HepG2 (cell line): ENCODE results near the gene PRIMA1. TPM values are rescaled to one million over a fixed set of nuclear protein-coding genes. Genes with fewer than 3 reads are reported as not detected.

ENCODE experiments used
- CBFB ChIP-seq: sonication (generic); formaldehyde crosslinking; IDR thresholded peaks from 2 replicates; pipeline ENCODE4 v1.4.0; 2020; ENCODE audit warnings: missing genetic modification reagents
- NFKBIZ ChIP-seq: IDR thresholded peaks from 2 replicates; pipeline ENCODE4 v1.6.1; 2018; ENCODE audit warnings: missing genetic modification reagents, missing compliant biosample characterization
- TGIF2 ChIP-seq: IDR thresholded peaks from 2 replicates; pipeline ENCODE4 v1.6.1; 2016; ENCODE audit warnings: control low read depth, missing compliant biosample characterization
- ZKSCAN1 ChIP-seq: fragments of 150-350 bp; IDR thresholded peaks from 2 replicates; pipeline ENCODE4 v1.6.1; 2014; ENCODE audit warnings: low read length
- ZNF224 ChIP-seq: sonication (generic); formaldehyde crosslinking; IDR thresholded peaks from 2 replicates; pipeline ENCODE4 v1.5.0; 2020; ENCODE audit warnings: mild to moderate bottlenecking, missing genetic modification reagents
- ZNF253 ChIP-seq: sonication (generic); formaldehyde crosslinking; IDR thresholded peaks from 2 replicates; pipeline ENCODE4 v1.8.0; 2022; ENCODE audit warnings: mild to moderate bottlenecking, missing genetic modification reagents, borderline replicate concordance
- ZNF367 ChIP-seq: sonication (generic); formaldehyde crosslinking; IDR thresholded peaks from 2 replicates; pipeline ENCODE4 v1.4.0; 2020; ENCODE audit warnings: missing genetic modification reagents, borderline replicate concordance
- ZNF552 ChIP-seq: sonication (generic); formaldehyde crosslinking; IDR thresholded peaks from 2 replicates; pipeline ENCODE4 v1.9.0; 2022; ENCODE audit warnings: missing genetic modification reagents, mild to moderate bottlenecking, borderline replicate concordance
- ZNF75D ChIP-seq: sonication (generic); formaldehyde crosslinking; IDR thresholded peaks from 2 replicates; pipeline ENCODE4 v1.8.1; 2023; ENCODE audit warnings: missing genetic modification reagents, mild to moderate bottlenecking, borderline replicate concordance
- polyA plus RNA-seq, 8 experiments: library from polyadenylated mRNA; depleted of rRNA in 3 of 8; stranded (reverse) in 7 of 8; unstranded in 1 of 8; fragments of >200 nt; fragmentation: Illumina TruSeq in 4 of 8; extraction: Trizol in 4 of 8; gene quantifications; 2 replicates each; pipeline versions ENCODE4 v1.2.1 to v1.2.3, GENCODE V29; 2011 to 2016; ENCODE audit warnings: low read depth in 4 of 8, missing spikeins in 1 of 8, mixed read lengths in 1 of 8; ENCODE audit not compliant: insufficient read depth in 1 of 8
- total RNA-seq, 5 experiments: library from RNA; depleted of rRNA; stranded (reverse); fragments of >200 nt; fragmentation: Illumina TruSeq; extraction: Trizol; gene quantifications; 2 replicates each; pipeline ENCODE4 v1.2.3, GENCODE V29; 2016; ENCODE audit warnings: low read depth in 1 of 5
- TF ChIP-seq, protein P1 (sequence below), 2 experiments: fragments of 450-650 bp in 1 of 2; sonication (generic) in 1 of 2; formaldehyde crosslinking in 1 of 2; IDR thresholded peaks; 2 replicates each; pipeline versions ENCODE4 v1.6.1 to v1.8.0; 2016 to 2022; ENCODE audit warnings: antibody characterized with exemption in 1 of 2, mild to moderate bottlenecking in 1 of 2, missing genetic modification reagents in 1 of 2
- TF ChIP-seq, protein P2 (sequence below): sonication (generic); formaldehyde crosslinking; IDR thresholded peaks from 2 replicates; pipeline ENCODE4 v1.4.0; 2020; ENCODE audit warnings: missing genetic modification reagents, mild to moderate bottlenecking, borderline replicate concordance
- TF ChIP-seq, protein P3 (sequence below): sonication (generic); formaldehyde crosslinking; IDR thresholded peaks from 2 replicates; pipeline ENCODE4 v1.8.0; 2022; ENCODE audit warnings: missing genetic modification reagents, mild to moderate bottlenecking, moderate library complexity, borderline replicate concordance
- TF ChIP-seq, protein P4 (sequence below): conservative IDR thresholded peaks from 2 replicates; pipeline ENCODE4 v1.6.1; 2018; ENCODE audit warnings: missing genetic modification reagents

PRIMA1 gene
- total and polyA plus RNA-seq, 2 of the 13 experiments (the other 11 are each of a cell fraction or from before 2014, with no cell fraction given) = 2.4 to 3.2 TPM

DNA sequence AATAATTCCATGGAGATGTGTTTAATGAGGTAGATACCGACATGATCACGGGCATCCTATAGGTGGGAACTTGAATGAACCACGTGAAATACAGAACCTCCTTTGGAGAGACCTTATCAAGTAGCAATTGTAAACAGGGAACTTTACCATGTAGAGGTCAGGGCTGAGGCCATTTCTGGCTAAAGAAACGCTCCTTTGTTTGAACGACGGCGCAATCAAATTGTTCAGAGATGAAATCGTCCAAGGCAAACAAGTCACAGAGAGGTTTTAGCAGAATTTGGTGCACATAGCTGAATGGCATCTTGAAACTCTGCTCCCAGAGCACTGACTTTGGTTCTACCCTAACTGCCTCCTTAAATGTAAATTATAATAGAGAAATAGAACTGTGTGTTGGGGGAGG is 9.8 kb downstream of the PRIMA1 start (continued):
- TF ChIP-seq, protein P1, sequence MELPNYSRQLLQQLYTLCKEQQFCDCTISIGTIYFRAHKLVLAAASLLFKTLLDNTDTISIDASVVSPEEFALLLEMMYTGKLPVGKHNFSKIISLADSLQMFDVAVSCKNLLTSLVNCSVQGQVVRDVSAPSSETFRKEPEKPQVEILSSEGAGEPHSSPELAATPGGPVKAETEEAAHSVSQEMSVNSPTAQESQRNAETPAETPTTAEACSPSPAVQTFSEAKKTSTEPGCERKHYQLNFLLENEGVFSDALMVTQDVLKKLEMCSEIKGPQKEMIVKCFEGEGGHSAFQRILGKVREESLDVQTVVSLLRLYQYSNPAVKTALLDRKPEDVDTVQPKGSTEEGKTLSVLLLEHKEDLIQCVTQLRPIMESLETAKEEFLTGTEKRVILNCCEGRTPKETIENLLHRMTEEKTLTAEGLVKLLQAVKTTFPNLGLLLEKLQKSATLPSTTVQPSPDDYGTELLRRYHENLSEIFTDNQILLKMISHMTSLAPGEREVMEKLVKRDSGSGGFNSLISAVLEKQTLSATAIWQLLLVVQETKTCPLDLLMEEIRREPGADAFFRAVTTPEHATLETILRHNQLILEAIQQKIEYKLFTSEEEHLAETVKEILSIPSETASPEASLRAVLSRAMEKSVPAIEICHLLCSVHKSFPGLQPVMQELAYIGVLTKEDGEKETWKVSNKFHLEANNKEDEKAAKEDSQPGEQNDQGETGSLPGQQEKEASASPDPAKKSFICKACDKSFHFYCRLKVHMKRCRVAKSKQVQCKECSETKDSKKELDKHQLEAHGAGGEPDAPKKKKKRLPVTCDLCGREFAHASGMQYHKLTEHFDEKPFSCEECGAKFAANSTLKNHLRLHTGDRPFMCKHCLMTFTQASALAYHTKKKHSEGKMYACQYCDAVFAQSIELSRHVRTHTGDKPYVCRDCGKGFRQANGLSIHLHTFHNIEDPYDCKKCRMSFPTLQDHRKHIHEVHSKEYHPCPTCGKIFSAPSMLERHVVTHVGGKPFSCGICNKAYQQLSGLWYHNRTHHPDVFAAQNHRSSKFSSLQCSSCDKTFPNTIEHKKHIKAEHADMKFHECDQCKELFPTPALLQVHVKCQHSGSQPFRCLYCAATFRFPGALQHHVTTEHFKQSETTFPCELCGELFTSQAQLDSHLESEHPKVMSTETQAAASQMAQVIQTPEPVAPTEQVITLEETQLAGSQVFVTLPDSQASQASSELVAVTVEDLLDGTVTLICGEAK (IDR thresholded peaks at IDR 0.05) = no peak
- TF ChIP-seq, protein P1 (CRISPR knock-in tag; IDR thresholded peaks at IDR 0.05) = no peak
- TF ChIP-seq, protein P2, sequence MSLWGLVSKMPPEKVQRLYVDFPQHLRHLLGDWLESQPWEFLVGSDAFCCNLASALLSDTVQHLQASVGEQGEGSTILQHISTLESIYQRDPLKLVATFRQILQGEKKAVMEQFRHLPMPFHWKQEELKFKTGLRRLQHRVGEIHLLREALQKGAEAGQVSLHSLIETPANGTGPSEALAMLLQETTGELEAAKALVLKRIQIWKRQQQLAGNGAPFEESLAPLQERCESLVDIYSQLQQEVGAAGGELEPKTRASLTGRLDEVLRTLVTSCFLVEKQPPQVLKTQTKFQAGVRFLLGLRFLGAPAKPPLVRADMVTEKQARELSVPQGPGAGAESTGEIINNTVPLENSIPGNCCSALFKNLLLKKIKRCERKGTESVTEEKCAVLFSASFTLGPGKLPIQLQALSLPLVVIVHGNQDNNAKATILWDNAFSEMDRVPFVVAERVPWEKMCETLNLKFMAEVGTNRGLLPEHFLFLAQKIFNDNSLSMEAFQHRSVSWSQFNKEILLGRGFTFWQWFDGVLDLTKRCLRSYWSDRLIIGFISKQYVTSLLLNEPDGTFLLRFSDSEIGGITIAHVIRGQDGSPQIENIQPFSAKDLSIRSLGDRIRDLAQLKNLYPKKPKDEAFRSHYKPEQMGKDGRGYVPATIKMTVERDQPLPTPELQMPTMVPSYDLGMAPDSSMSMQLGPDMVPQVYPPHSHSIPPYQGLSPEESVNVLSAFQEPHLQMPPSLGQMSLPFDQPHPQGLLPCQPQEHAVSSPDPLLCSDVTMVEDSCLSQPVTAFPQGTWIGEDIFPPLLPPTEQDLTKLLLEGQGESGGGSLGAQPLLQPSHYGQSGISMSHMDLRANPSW (CRISPR knock-in tag) = no peak
- TF ChIP-seq ZNF367 (CRISPR knock-in tag) = no peak
- TF ChIP-seq ZKSCAN1 = no peak
- TF ChIP-seq ZNF552 (CRISPR knock-in tag) = no peak
- no peak for TF ChIP-seq CBFB (CRISPR knock-in tag)
- peak; percentile 35; the same call in 1 of the 2 replicates for TF ChIP-seq NFKBIZ (CRISPR knock-in tag)
- no peak for TF ChIP-seq ZNF75D (CRISPR knock-in tag)
- TF ChIP-seq TGIF2 (CRISPR knock-in tag) = no peak
- TF ChIP-seq ZNF224 (CRISPR knock-in tag) = no peak
- no peak for TF ChIP-seq ZNF253
- TF ChIP-seq, protein P3, sequence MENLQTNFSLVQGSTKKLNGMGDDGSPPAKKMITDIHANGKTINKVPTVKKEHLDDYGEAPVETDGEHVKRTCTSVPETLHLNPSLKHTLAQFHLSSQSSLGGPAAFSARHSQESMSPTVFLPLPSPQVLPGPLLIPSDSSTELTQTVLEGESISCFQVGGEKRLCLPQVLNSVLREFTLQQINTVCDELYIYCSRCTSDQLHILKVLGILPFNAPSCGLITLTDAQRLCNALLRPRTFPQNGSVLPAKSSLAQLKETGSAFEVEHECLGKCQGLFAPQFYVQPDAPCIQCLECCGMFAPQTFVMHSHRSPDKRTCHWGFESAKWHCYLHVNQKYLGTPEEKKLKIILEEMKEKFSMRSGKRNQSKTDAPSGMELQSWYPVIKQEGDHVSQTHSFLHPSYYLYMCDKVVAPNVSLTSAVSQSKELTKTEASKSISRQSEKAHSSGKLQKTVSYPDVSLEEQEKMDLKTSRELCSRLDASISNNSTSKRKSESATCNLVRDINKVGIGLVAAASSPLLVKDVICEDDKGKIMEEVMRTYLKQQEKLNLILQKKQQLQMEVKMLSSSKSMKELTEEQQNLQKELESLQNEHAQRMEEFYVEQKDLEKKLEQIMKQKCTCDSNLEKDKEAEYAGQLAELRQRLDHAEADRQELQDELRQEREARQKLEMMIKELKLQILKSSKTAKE = no peak; the same call in 1 of the 2 replicates
- TF ChIP-seq, protein P4, sequence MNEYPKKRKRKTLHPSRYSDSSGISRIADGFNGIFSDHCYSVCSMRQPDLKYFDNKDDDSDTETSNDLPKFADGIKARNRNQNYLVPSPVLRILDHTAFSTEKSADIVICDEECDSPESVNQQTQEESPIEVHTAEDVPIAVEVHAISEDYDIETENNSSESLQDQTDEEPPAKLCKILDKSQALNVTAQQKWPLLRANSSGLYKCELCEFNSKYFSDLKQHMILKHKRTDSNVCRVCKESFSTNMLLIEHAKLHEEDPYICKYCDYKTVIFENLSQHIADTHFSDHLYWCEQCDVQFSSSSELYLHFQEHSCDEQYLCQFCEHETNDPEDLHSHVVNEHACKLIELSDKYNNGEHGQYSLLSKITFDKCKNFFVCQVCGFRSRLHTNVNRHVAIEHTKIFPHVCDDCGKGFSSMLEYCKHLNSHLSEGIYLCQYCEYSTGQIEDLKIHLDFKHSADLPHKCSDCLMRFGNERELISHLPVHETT (CRISPR knock-in tag) = 0 out of 2 replicates have a peak, but pooled peaks have one; percentile 40
